T-helper 2 cell treated with Interferon-gamma antibody and Interleukin-4, amounts not matched to agents 5 μg/mL and 100 μg/mL, for 36 hours (primary cell): ENCODE results near the gene SH3GL2.

ENCODE experiments used
- DNase-seq: peaks from one replicate; pipeline ENCODE4 v3.0.0; 2021; ENCODE audit warnings: low spot score
- H3K27ac Mint-ChIP-seq: one replicate; pipeline ENCODE4 v1.8.0; 2021; ENCODE audit warnings: mild to moderate bottlenecking, mixed read lengths
- H3K27me3 Mint-ChIP-seq: one replicate; pipeline ENCODE4 v1.8.0; 2021; ENCODE audit warnings: low read depth, mixed read lengths
- H3K36me3 Mint-ChIP-seq: one replicate; pipeline ENCODE4 v1.8.0; 2021; ENCODE audit warnings: low read depth, mixed read lengths
- H3K4me1 Mint-ChIP-seq: one replicate; pipeline ENCODE4 v1.8.0; 2021; ENCODE audit warnings: low read depth, mixed read lengths
- H3K4me3 Mint-ChIP-seq: one replicate; pipeline ENCODE4 v1.8.0; 2022; ENCODE audit warnings: mild to moderate bottlenecking, moderate library complexity, mixed read lengths
- H3K9me3 Mint-ChIP-seq: one replicate; pipeline ENCODE4 v1.8.0; 2021; ENCODE audit warnings: mixed read lengths

The SH3GL2 gene

DNA sequence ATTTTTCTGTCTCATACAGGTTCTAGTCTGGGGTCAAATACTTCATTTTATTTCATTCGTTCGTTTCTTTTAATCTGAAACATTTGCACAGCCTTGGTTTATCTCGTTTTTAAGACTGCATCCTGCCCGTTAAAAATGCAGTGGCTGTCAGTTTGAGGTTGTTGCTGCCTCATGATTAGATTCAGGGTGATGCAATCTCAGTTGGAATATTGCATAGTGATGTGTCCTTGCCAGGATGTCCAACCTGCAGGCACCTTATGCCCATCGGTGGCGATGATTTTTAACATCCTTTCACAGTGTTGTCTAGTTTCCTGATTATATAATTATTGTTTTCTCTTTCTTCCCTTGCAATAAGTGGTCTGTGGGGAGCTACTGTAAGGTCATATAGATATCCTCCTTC, 45.1 kb downstream of the SH3GL2 start:
- no peak for DNase-seq
- no peaks in the 10 kb centered on the region for H3K4me1 Mint-ChIP-seq
- H3K36me3 Mint-ChIP-seq, result no peaks in the 10 kb centered on the region
- H3K4me3 Mint-ChIP-seq, result no peak overlapping the region
- H3K9me3 Mint-ChIP-seq, result no peaks in the 10 kb centered on the region
- no peaks in the 10 kb centered on the region for H3K27me3 Mint-ChIP-seq
- H3K27ac Mint-ChIP-seq, result no peak overlapping the region

DNA sequence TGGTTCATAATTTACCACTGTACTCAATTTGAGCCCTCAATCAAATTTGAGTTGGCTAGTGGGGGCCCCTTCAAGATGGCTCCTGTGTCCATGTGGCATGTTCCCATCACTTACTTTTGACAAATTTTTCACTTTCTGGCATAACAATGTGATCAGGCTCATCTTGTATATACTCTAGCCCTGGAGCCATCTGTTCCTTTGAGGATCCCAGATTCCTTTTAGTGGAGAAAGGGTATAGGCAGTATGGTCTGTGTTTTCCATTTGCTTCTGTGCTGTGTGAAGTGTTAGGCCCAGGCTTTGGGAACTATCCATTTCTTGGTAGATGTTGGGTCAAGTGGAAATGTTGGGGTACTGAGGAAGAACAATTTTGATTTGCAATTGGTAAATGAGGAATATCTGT, 45.7 kb downstream of the SH3GL2 start:
- H3K27me3 Mint-ChIP-seq, result no peaks in the 10 kb centered on the region
- H3K4me3 Mint-ChIP-seq, result no peak overlapping the region
- H3K27ac Mint-ChIP-seq, result no peak overlapping the region
- H3K4me1 Mint-ChIP-seq, result no peaks in the 10 kb centered on the region
- H3K36me3 Mint-ChIP-seq, result no peaks in the 10 kb centered on the region
- no peaks in the 10 kb centered on the region for H3K9me3 Mint-ChIP-seq
- DNase-seq, result no peak

DNA sequence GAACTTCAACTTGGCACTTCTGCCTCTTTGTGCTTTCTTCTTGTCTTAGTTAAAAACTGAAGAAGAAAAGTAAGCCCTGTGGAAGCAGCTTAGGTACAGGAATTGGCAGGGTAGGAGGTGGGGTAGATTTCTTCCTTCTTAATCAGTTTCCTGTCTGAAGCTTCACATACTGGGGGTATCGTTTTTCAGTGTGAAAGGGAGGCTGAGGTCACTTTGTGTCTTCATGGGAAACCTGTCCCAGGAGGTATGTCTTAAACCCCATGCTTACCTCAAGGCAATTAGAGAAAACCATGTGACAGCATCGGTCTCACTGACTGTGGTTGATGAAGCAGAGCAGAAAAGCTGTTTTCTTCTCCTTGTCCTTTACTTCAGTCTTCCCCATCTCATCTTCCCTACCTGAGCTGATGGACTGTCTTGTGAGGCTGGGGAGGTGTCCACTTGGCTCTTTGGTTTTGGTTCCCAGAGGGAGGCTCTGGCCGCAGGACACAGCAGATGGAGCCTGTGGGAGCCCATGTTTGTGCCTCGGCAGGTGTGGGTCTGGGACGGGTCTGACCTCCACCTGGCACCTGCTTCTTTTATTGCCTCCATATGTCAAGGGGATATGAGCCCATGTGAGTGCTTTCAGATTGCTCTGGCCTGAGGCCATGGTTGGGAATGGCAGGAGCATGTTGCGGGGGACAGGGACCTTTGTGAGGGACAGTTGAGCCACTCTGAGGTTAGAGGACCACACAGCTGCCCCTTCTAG, 47.0 kb downstream of the SH3GL2 start:
- DNase-seq, result no peak

DNA sequence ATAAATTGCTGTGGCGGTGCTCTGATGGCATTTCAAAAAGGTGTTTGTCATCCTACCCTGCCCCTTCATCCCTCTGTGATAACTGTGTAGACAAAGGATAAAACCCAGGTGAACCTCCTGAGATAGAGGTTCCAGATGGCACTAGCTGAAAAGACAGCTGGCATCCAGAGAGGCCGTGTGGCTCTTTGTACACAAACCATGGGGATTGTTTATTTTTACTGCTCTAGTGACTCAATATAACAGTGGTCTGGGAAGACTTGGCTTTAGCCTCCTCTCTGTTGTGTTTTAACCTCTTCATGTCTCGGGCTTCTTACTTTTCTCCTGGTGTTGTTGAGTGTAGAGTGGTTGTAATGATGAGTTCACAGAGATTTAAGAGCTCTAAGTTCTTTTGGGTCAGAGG, 48.8 kb downstream of the SH3GL2 start:
- Mint-ChIP-seq H3K27ac (no peak overlapping the region), H3K9me3 (no peaks in the 10 kb centered on the region), H3K36me3 (no peaks in the 10 kb centered on the region), H3K4me3 (no peak overlapping the region), H3K4me1 (no peaks in the 10 kb centered on the region), H3K27me3 (no peaks in the 10 kb centered on the region)
- no peak for DNase-seq

More for the DNA sequence above, 47.0 kb downstream of the SH3GL2 start:
- H3K27me3 Mint-ChIP-seq, result no peaks in the 10 kb centered on the region
- no peaks in the 10 kb centered on the region for H3K36me3 Mint-ChIP-seq
- H3K4me3 Mint-ChIP-seq, result no peak overlapping the region
- H3K9me3 Mint-ChIP-seq, result no peaks in the 10 kb centered on the region
- H3K27ac Mint-ChIP-seq, result no peak overlapping the region
- H3K4me1 Mint-ChIP-seq, result no peaks in the 10 kb centered on the region

DNA sequence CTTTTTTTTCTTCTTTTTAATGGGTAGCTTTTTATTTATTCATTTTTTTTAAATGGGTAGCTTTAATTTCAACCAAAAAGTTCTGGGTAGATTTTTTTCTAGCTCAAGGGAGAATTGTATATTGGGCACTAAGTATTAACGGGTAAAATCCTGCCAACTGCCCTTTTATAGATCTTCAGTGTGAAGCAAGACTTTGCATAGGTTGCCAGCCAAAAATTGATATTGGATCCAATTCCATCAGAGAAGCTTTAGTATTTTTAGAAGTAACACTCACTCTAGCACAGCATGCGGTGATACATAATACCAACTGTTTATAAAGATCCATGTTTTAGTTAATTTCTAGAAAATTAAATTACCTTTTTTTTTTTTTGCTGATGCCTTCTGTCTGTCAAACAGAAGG, 49.8 kb downstream of the SH3GL2 start:
- H3K27ac Mint-ChIP-seq, result no peak overlapping the region
- H3K27me3 Mint-ChIP-seq, result no peaks in the 10 kb centered on the region
- no peaks in the 10 kb centered on the region for H3K4me1 Mint-ChIP-seq
- H3K9me3 Mint-ChIP-seq, result no peaks in the 10 kb centered on the region
- no peak for DNase-seq
- H3K36me3 Mint-ChIP-seq, result no peaks in the 10 kb centered on the region
- H3K4me3 Mint-ChIP-seq, result no peak overlapping the region

DNA sequence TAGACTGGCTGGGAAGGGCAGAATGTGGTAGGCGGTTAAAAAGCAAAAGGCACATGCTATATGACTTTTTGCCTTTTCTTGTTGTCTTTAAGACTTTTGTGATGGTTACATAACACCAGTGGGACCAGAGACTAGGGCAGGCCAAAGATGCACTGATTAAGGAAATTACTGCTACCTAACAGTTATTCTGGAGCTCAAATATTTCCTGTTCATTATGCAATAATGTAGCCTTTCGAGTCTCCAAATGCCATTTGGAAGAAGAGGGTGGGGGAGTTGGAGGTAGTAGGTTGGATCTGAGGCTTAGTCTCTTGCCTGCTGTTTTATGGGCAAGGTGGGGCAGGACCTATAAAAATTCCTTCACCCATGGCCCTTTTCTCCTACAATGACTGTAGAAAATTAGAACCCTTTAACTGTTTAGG, 51.7 kb downstream of the SH3GL2 start:
- Mint-ChIP-seq H3K27me3 (no peaks in the 10 kb centered on the region), H3K27ac (no peak overlapping the region), H3K36me3 (no peaks in the 10 kb centered on the region), H3K9me3 (no peaks in the 10 kb centered on the region), H3K4me3 (no peak overlapping the region), H3K4me1 (no peaks in the 10 kb centered on the region)
- no peak for DNase-seq

DNA sequence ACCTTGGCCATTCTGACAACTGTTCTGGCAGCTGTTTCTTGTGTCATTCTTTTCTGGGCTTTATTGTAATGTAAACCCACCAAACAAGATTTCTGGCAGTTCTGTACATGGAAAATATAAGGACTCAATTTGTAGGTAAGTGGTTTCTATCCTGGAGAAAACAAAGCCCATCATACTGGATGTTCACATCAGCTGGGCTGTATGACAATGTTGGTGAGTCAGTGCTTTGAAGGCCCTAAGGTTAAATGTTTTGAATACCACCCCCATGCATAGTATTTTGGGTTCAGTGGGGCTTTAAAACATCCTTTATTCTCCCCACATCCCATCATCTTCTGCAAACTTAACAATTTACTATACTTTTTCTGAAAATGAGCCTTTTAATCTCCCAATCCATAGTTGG, 52.5 kb downstream of the SH3GL2 start:
- Mint-ChIP-seq H3K36me3 (no peaks in the 10 kb centered on the region), H3K27ac (no peak overlapping the region), H3K4me1 (no peaks in the 10 kb centered on the region), H3K9me3 (no peaks in the 10 kb centered on the region), H3K27me3 (no peaks in the 10 kb centered on the region), H3K4me3 (no peak overlapping the region)
- no peak for DNase-seq

DNA sequence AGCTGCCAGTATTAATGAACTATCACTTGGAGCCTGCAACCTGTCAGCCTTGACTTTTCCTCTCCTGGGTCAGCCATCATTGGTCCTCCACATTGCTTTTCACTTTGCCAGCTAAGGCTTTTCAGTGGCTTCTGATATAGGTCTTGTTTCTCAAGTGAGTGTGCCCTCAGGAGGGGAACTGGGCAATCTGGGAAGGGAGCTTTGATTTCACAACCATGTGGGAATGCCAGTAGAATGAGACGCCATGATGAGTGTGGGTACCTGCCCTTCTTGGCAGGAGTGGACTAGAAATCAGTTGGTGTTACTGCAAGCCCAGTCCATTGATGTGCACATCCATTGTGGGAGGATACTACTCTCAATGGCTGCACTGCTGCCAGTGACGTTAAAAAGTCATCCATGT, 54.1 kb downstream of the SH3GL2 start:
- Mint-ChIP-seq H3K4me1 (no peaks in the 10 kb centered on the region), H3K27me3 (no peaks in the 10 kb centered on the region), H3K36me3 (no peaks in the 10 kb centered on the region), H3K27ac (no peak overlapping the region), H3K9me3 (no peaks in the 10 kb centered on the region), H3K4me3 (no peak overlapping the region)
- no peak for DNase-seq

DNA sequence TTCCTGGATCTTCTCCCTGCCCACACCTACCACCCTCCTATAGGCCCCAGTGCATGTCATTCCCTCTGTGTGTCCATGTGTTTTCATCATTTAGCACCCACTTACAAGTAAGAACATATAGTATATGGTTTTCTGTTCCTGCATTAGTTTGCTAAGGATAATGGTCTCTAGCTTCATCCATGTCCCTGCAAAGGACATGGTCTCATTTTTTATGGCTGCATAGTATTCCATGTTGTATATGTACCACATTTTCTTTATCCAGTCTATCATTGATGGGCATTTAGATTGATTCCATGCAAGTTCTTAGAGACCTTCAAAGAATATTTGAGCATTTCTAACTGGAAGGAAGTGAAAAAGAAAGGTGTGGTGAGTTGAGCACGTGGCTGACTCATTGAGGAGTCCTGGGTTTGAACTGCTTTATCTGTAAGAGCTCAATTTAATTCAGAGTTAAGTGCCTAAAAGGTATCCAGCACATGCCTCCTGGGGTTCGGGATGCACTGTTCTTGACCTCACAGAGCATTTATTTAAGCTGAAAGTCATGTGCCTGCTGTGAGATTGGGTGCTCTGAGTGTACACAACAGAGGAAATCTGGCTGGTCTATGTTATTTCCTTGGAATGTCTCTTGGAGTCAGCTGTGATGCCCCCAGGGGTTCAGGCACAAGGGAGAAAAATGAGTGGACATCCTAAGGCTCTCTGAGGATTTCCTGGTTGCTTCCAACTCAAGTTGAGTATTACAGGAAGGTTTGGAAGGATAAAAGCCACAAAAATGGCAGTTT, 56.4 kb downstream of the SH3GL2 start:
- Mint-ChIP-seq H3K27me3 (no peaks in the 10 kb centered on the region), H3K36me3 (no peaks in the 10 kb centered on the region), H3K9me3 (no peaks in the 10 kb centered on the region), H3K4me3 (no peak overlapping the region), H3K4me1 (no peaks in the 10 kb centered on the region), H3K27ac (no peak overlapping the region)
- DNase-seq, result no peak

DNA sequence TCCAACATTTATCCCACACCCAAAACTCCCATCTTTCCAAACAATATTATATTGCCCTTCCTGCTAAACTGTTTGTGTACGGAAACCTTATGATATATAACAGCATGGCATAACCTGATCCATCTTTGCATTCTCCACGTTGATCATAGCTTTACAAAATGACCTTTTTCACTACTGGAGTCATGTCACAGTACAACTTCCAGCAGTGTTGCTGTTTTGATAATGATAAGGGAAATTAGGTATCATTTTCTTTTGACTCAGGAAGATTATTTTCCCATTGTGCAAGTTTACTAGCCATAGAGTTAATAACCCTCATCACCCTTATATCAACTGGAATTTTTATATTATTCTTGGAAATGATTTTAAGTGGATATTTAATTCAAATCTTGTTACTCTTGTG, 57.5 kb downstream of the SH3GL2 start:
- Mint-ChIP-seq H3K4me1 (no peaks in the 10 kb centered on the region), H3K27ac (no peak overlapping the region), H3K9me3 (no peaks in the 10 kb centered on the region), H3K4me3 (no peak overlapping the region), H3K36me3 (no peaks in the 10 kb centered on the region), H3K27me3 (no peaks in the 10 kb centered on the region)
- DNase-seq, result no peak

DNA sequence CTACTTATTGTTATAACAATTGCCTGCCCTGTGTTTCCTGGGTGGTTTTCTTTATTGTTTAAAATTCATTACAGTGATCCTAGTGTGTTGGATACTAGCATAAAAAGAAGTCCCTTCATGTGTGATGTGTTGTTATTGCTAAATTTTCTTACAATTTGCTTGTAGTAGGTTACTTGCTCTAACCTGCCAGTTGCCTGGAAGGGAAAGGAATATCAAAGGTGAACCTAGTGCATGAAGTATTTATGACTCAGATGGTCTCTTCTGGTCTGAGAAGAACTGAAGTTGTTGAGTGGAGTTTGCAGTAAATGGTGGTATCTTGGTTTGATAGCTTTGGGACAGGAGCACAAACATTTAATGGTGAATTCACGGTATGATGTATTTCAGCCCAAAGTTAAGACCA, 58.0 kb downstream of the SH3GL2 start:
- Mint-ChIP-seq H3K4me3 (no peak overlapping the region), H3K36me3 (no peaks in the 10 kb centered on the region), H3K27me3 (no peaks in the 10 kb centered on the region), H3K9me3 (no peaks in the 10 kb centered on the region), H3K4me1 (no peaks in the 10 kb centered on the region), H3K27ac (no peak overlapping the region)
- DNase-seq, result no peak

DNA sequence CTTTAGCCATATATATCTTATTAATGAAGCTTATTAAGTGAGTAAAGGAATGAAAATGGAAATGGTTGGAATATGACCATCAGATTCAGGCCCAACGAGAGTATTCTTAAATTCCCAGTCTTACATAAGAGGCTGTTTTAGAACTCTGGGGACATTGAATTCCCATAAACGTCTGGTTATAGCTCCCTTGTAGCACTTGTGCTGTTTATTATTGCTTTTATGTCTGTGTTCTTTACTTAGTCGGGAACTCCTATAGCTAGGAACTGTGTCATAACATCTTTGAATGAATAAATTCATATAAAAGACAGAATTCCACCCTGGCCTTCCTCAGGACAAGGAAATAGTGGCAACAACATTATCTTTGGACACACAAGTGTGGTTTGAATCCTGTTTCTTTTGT, 58.4 kb downstream of the SH3GL2 start:
- DNase-seq, result no peak
- H3K36me3 Mint-ChIP-seq, result no peaks in the 10 kb centered on the region
- H3K4me1 Mint-ChIP-seq, result no peaks in the 10 kb centered on the region
- no peaks in the 10 kb centered on the region for H3K9me3 Mint-ChIP-seq
- H3K4me3 Mint-ChIP-seq, result no peak overlapping the region
- H3K27me3 Mint-ChIP-seq, result no peaks in the 10 kb centered on the region
- H3K27ac Mint-ChIP-seq, result no peak overlapping the region

DNA sequence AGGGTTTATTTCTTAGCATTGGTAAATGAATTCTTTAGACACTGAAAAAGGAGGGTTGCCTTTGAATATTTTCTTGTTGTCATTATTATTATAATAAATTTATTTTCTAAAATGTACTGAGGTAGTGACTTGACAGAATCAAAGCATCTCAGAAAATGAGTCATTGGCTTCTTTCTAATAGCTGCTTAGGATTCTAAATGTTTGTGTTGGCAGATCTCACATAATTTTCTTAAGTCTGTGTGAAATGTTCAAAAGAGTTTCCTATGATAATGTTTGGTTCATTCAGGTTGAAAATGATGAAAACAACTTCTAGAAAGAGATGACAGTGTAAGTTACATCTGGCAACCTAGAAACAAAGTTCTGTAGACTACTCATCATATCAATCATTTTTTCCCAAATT, 69.7 kb downstream of the SH3GL2 start:
- Mint-ChIP-seq H3K9me3 (peaks cover 11% of the 10 kb centered on the region), H3K27me3 (no peaks in the 10 kb centered on the region), H3K4me1 (no peaks in the 10 kb centered on the region), H3K4me3 (no peak overlapping the region), H3K36me3 (no peaks in the 10 kb centered on the region), H3K27ac (no peak overlapping the region)
- DNase-seq, result no peak

DNA sequence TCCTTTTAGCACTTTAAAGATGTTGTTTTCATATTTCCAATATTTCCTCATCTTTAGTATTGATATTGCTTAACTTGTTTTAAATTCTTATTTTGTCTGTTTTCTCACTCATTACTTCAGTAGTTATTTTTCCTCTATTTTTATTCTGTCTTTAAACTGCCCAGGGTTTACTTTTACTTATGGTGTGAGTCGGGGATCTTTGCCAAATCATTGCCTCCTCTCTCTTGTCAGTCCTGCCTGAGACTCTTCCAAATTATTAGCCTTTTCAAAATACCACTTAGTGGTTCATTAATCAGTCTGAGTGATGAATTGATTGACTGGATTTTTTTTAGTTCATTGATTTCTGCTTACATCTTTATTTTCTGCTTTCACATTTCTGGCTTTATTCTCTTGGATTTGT, 72.9 kb downstream of the SH3GL2 start:
- H3K27me3 Mint-ChIP-seq, result no peaks in the 10 kb centered on the region
- H3K36me3 Mint-ChIP-seq, result no peaks in the 10 kb centered on the region
- no peaks in the 10 kb centered on the region for H3K4me1 Mint-ChIP-seq
- H3K9me3 Mint-ChIP-seq, result no peaks in the 10 kb centered on the region
- no peak overlapping the region for H3K27ac Mint-ChIP-seq
- no peak for DNase-seq
- no peak overlapping the region for H3K4me3 Mint-ChIP-seq
